Ammon's horn (tissue), 1 donor: ENCODE measurements around the gene ALOXE3.

Source experiments
- DNase-seq: peaks from one replicate; pipeline ENCODE4 v3.0.0-alpha.2; 2016; ENCODE audit warnings: low spot score

ALOXE3 gene

GRCh38 chr17:8153957-8154607 is 35.8 kb upstream of the ALOXE3 start:
- DNase-seq, result peak; percentile 97

GRCh38 chr17:8153525-8153956 is 35.2 kb upstream of the ALOXE3 start:
- DNase-seq, result peak; percentile 91

GRCh38 chr17:8153031-8153451 is 34.7 kb upstream of the ALOXE3 start:
- no peak for DNase-seq

GRCh38 chr17:8152112-8152775 is 33.9 kb upstream of the ALOXE3 start, which contains the start of gene PER1:
PER1 (minus strand) TSS chr17:8152404; CDS start chr17:8150706, 1,698 bp downstream.
- DNase-seq, result peak; percentile 96

GRCh38 chr17:8151641-8152111 is 33.4 kb upstream of the ALOXE3 start:
- DNase-seq, result peak; percentile 80

- peak; percentile 91 for DNase-seq
These were observed 32.9 kb upstream of the ALOXE3 start for GRCh38 chr17:8151120-8151640.

GRCh38 chr17:8150194-8151119 is 32.1 kb upstream of the ALOXE3 start:
- DNase-seq, result no peak

- DNase-seq, result no peak
These were observed 31.3 kb upstream of the ALOXE3 start for GRCh38 chr17:8149419-8150193.

GRCh38 chr17:8148560-8148959 is 30.2 kb upstream of the ALOXE3 start:
- DNase-seq, result no peak

GRCh38 chr17:8147805-8148404 is 29.6 kb upstream of the ALOXE3 start:
- no peak for DNase-seq

- no peak for DNase-seq
These were observed 29.0 kb upstream of the ALOXE3 start for GRCh38 chr17:8147141-8147804.

- no peak for DNase-seq
These were observed 28.2 kb upstream of the ALOXE3 start for GRCh38 chr17:8146381-8147140.

GRCh38 chr17:8145811-8146210 is 27.5 kb upstream of the ALOXE3 start:
- DNase-seq, result no peak

- no peak for DNase-seq
These were observed 26.3 kb upstream of the ALOXE3 start for GRCh38 chr17:8144401-8145231.

- DNase-seq, result no peak
These were observed 25.5 kb upstream of the ALOXE3 start for GRCh38 chr17:8143581-8144400.

GRCh38 chr17:8142887-8143580 is 24.7 kb upstream of the ALOXE3 start:
- DNase-seq, result no peak
